Stimulated activated CD4-positive, alpha-beta T cell treated with anti-CD3 and anti-CD28 coated beads, TNF-alpha, amount 100 ng/mL, for 24 hours (primary cell): ENCODE results near the gene NID1.

Source experiments
- DNase-seq, 3 experiments: peaks; one replicate each; pipeline ENCODE4 v3.0.0-alpha.2; 2020; ENCODE audit warnings: low read depth in 3 of 3

The NID1 gene

GRCh38 chr1:236064674-236065508 lies at the start of gene NID1:
NID1 (minus strand) TSS chr1:236065090; CDS start chr1:236065079, 11 bp downstream.
- peak in 1 of 3 experiments; percentile 14 for DNase-seq

GRCh38 chr1:236114076-236114747 lies 49.3 kb upstream of the NID1 start:
- DNase-seq = no peak

GRCh38 chr1:236113324-236114032 lies 48.6 kb upstream of the NID1 start:
- no peak for DNase-seq

- DNase-seq = no peak
Observed at GRCh38 chr1:236112332-236112627, 47.4 kb upstream of the NID1 start.

- DNase-seq = no peak
Observed at GRCh38 chr1:236111527-236112331, 46.8 kb upstream of the NID1 start.

- DNase-seq = no peak
Observed at GRCh38 chr1:236110137-236110536, 45.2 kb upstream of the NID1 start.

GRCh38 chr1:236108027-236108648 lies 43.2 kb upstream of the NID1 start:
- no peak for DNase-seq

- DNase-seq = no peak
Observed at GRCh38 chr1:236107121-236107907, 42.4 kb upstream of the NID1 start.

- peak; percentile 33 to 48 (median 37) for DNase-seq
Observed at GRCh38 chr1:236103646-236104218, 38.8 kb upstream of the NID1 start.

GRCh38 chr1:236103059-236103458 lies 38.2 kb upstream of the NID1 start:
- no peak for DNase-seq

- DNase-seq = no peak
Observed at GRCh38 chr1:236102611-236103010, 37.7 kb upstream of the NID1 start.

GRCh38 chr1:236101233-236102200 lies 36.6 kb upstream of the NID1 start:
- DNase-seq = no peak

- no peak for DNase-seq
Observed at GRCh38 chr1:236100799-236101198, 35.9 kb upstream of the NID1 start.

GRCh38 chr1:236099355-236099974 lies 34.6 kb upstream of the NID1 start:
- DNase-seq = no peak

- DNase-seq = no peak
Observed at GRCh38 chr1:236098267-236098666, 33.4 kb upstream of the NID1 start.

GRCh38 chr1:236096660-236097482 lies 32.0 kb upstream of the NID1 start:
- peak; percentile 61 to 72 (median 70) for DNase-seq

- DNase-seq = no peak
Observed at GRCh38 chr1:236095705-236096520, 31.0 kb upstream of the NID1 start.
